ENCODE results near the gene FBLN1. TPM values are rescaled to one million over a fixed set of nuclear protein-coding genes. Genes with fewer than 3 reads are reported as not detected.
A peak's percentile ranks its signal among the peaks of the same experiment; 100 is the strongest.

FBLN1 gene
- total RNA-seq, 4 donors from 2014 or later, result 33.7 to 546 (median 86.3) TPM

GRCh38 chr22:45599836-45600577 is 97.3 kb downstream of the FBLN1 start:
- H3K27me3 ChIP-seq, result no peaks in the 10 kb centered on the region
- no peak for DNase-seq
- no peak overlapping the region for H3K27ac ChIP-seq
- WGBS, 2 donors, result 76 to 87% methylated on average over 21 to 22 of the region's 22 CpGs
- no peak overlapping the region for H3K4me3 ChIP-seq
- no peaks in the 10 kb centered on the region for H3K9me3 ChIP-seq
- H3K4me1 ChIP-seq, result peaks cover 0 to 54% (median 24%) of the 10 kb centered on the region in 3 donors
- no peak for TF ChIP-seq CTCF (IDR thresholded peaks at IDR 0.05)
- no peak for TF ChIP-seq POLR2A (IDR thresholded peaks at IDR 0.05)
- H3K36me3 ChIP-seq, result peaks cover 0 to 34% (median 0%) of the 10 kb centered on the region in 3 donors
- intact Hi-C loops (cut with DNase I), result no loop called here

GRCh38 chr22:45600790-45601730 is 98.4 kb downstream of the FBLN1 start:
- Histone ChIP-seq H3K36me3 (peaks cover 0 to 34% (median 0%) of the 10 kb centered on the region in 3 donors), H3K27me3 (no peaks in the 10 kb centered on the region), H3K9me3 (no peaks in the 10 kb centered on the region), H3K27ac (peak overlapping the region in 2 of 4 donors; percentile 54 to 57), H3K4me3 (no peak overlapping the region), H3K4me1 (peaks cover 0 to 61% (median 24%) of the 10 kb centered on the region in 3 donors)
- 32 to 37% methylated on average over 8 to 10 of the region's 14 CpGs for WGBS, 2 donors
- TF ChIP-seq CTCF (IDR thresholded peaks at IDR 0.05) (no peak), POLR2A (IDR thresholded peaks at IDR 0.05) (no peak)
- no peak for DNase-seq
- intact Hi-C loops (cut with DNase I), result no loop called here

- peaks cover 0 to 61% (median 24%) of the 10 kb centered on the region in 3 donors for H3K4me1 ChIP-seq
- intact Hi-C loops (cut with DNase I), result no loop called here
- H3K27me3 ChIP-seq, result no peaks in the 10 kb centered on the region
- DNase-seq, result no peak
- H3K36me3 ChIP-seq, result peaks cover 0 to 31% (median 0%) of the 10 kb centered on the region in 3 donors
- H3K9me3 ChIP-seq, result no peaks in the 10 kb centered on the region
- WGBS, 2 donors, result 60 to 61% methylated on average over 6 to 8 of the region's 10 CpGs
- H3K27ac ChIP-seq, result peak overlapping the region in 2 of 4 donors; percentile 9 to 43
- H3K4me3 ChIP-seq, result no peak overlapping the region
- TF ChIP-seq CTCF (IDR thresholded peaks at IDR 0.05) (no peak), POLR2A (IDR thresholded peaks at IDR 0.05) (no peak)
Measured at GRCh38 chr22:45602004-45602733, 99.5 kb downstream of the FBLN1 start.

- Histone ChIP-seq H3K4me1 (peaks cover 0 to 61% (median 24%) of the 10 kb centered on the region in 3 donors), H3K27me3 (no peaks in the 10 kb centered on the region), H3K9me3 (no peaks in the 10 kb centered on the region), H3K4me3 (peak overlapping the region in 1 of 4 donors; percentile 21), H3K36me3 (peaks cover 0 to 23% (median 0%) of the 10 kb centered on the region in 3 donors), H3K27ac (no peak overlapping the region)
- TF ChIP-seq POLR2A (IDR thresholded peaks at IDR 0.05), result no peak
- TF ChIP-seq CTCF (IDR thresholded peaks at IDR 0.05), result no peak
- DNase-seq, result no peak
- intact Hi-C loops (cut with DNase I), result no loop called here
- 85 to 87% methylated on average over 21 of the region's 21 CpGs for WGBS, 2 donors
Measured at GRCh38 chr22:45602824-45603595, 100.3 kb downstream of the FBLN1 start.
